Peyer's patch (tissue), 4 donors: ENCODE data around the gene ZDHHC3. TPM values are rescaled to one million over a fixed set of nuclear protein-coding genes. Genes with fewer than 3 reads are reported as not detected.
"Not testable (repeated sequence)": the region's sequence is repeated elsewhere in the genome, so short reads cannot be mapped to it uniquely, and the experiment has no call there.

Source experiments
- DNase-seq, 3 donors: peaks; one replicate each; pipeline ENCODE4 v3.0.0-alpha.2; 2017 to 2019
- H3K27ac ChIP-seq, 4 donors: fragments of 200-600 bp; sonication (generic); one replicate each; pipeline ENCODE4 v1.5.1; 2016 to 2019
- H3K27me3 ChIP-seq, 2 donors: fragments of 200-600 bp; sonication (generic); one replicate each; pipeline ENCODE4 v1.5.1; 2019
- H3K36me3 ChIP-seq, 3 donors: fragments of 200-600 bp; sonication (generic); one replicate each; pipeline ENCODE4 v1.5.1; 2016 to 2019
- H3K4me1 ChIP-seq, 4 donors: fragments of 200-600 bp; sonication (generic); one replicate each; pipeline ENCODE4 v1.5.1; 2016 to 2019
- H3K4me3 ChIP-seq, 4 donors: fragments of 200-600 bp; sonication (generic); 1 replicate in 3 of 4; 2 replicates in 1 of 4; pipeline ENCODE4 v1.5.1; 2016 to 2019; ENCODE audit warnings: mild to moderate bottlenecking in 1 of 4
- H3K9me3 ChIP-seq, 4 donors: fragments of 200-600 bp; sonication (generic); one replicate each; pipeline ENCODE4 v1.5.1; 2016 to 2019; ENCODE audit warnings: mild to moderate bottlenecking in 1 of 4
- CTCF ChIP-seq, 6 experiments: fragments of 450-650 bp in 4 of 6; fragments of 200-600 bp in 2 of 6; sonication (generic) in 1 of 6; IDR thresholded peaks; one replicate each; pipeline ENCODE4 v1.5.1; 2017 to 2019; ENCODE audit warnings: antibody characterized with exemption in 6 of 6, mild to moderate bottlenecking in 3 of 6, moderate library complexity in 1 of 6
- POLR2A ChIP-seq, 2 donors: fragments of 450-650 bp; IDR thresholded peaks; one replicate each; pipeline ENCODE4 v1.5.1; 2017; ENCODE audit warnings: antibody characterized with exemption in 2 of 2, mild to moderate bottlenecking in 2 of 2, moderate library complexity in 2 of 2
- total RNA-seq, 4 donors: library from RNA; depleted of rRNA; stranded (reverse); fragments of >200 nt; gene quantifications; one replicate each; pipeline ENCODE4 v1.1.0, GENCODE V29; 2016

The ZDHHC3 gene
- total RNA-seq, 4 donors from 2014 or later, result 70.1 to 190 (median 152) TPM

- no peaks in the 10 kb centered on the region for H3K9me3 ChIP-seq
- no peaks in the 10 kb centered on the region for H3K4me1 ChIP-seq
- H3K27me3 ChIP-seq, result no peaks in the 10 kb centered on the region
- H3K27ac ChIP-seq, result no peak overlapping the region
- DNase-seq, result no peak
- H3K4me3 ChIP-seq, result no peak overlapping the region
- TF ChIP-seq POLR2A (IDR thresholded peaks at IDR 0.05) (no peak), CTCF (IDR thresholded peaks at IDR 0.05) (no peak)
- H3K36me3 ChIP-seq, result peaks cover 0 to 43% (median 0%) of the 10 kb centered on the region in 3 donors
Observed at GRCh38 chr3:44955917-44956316, 20.1 kb downstream of the ZDHHC3 start.

GRCh38 chr3:44954962-44955361 lies 21.0 kb downstream of the ZDHHC3 start:
- H3K27ac ChIP-seq, result no peak overlapping the region
- no peaks in the 10 kb centered on the region for H3K9me3 ChIP-seq
- no peaks in the 10 kb centered on the region for H3K4me1 ChIP-seq
- no peak overlapping the region for H3K4me3 ChIP-seq
- DNase-seq, result no peak
- no peak for TF ChIP-seq CTCF (IDR thresholded peaks at IDR 0.05)
- no peak for TF ChIP-seq POLR2A (IDR thresholded peaks at IDR 0.05)
- peaks cover 0 to 43% (median 0%) of the 10 kb centered on the region in 3 donors for H3K36me3 ChIP-seq
- no peaks in the 10 kb centered on the region for H3K27me3 ChIP-seq

- Histone ChIP-seq H3K27ac (no peak overlapping the region), H3K4me3 (no peak overlapping the region), H3K36me3 (peaks cover 0 to 42% (median 0%) of the 10 kb centered on the region in 3 donors), H3K27me3 (no peaks in the 10 kb centered on the region), H3K4me1 (no peaks in the 10 kb centered on the region), H3K9me3 (no peaks in the 10 kb centered on the region)
- TF ChIP-seq CTCF (IDR thresholded peaks at IDR 0.05), result no peak
- TF ChIP-seq POLR2A (IDR thresholded peaks at IDR 0.05), result no peak
- no peak for DNase-seq
Observed at GRCh38 chr3:44954304-44954703, 21.7 kb downstream of the ZDHHC3 start.

- TF ChIP-seq CTCF (IDR thresholded peaks at IDR 0.05) (no peak), POLR2A (IDR thresholded peaks at IDR 0.05) (no peak)
- Histone ChIP-seq H3K9me3 (no peaks in the 10 kb centered on the region), H3K27ac (no peak overlapping the region), H3K27me3 (no peaks in the 10 kb centered on the region), H3K36me3 (peaks cover 0 to 26% (median 0%) of the 10 kb centered on the region in 3 donors), H3K4me3 (no peak overlapping the region), H3K4me1 (no peaks in the 10 kb centered on the region)
- DNase-seq, result no peak
Observed at GRCh38 chr3:44952689-44953088, 23.3 kb downstream of the ZDHHC3 start.

GRCh38 chr3:44950275-44950734 lies 25.7 kb downstream of the ZDHHC3 start:
- DNase-seq, result no peak
- no peak overlapping the region for H3K27ac ChIP-seq
- no peaks in the 10 kb centered on the region for H3K27me3 ChIP-seq
- H3K4me1 ChIP-seq, result no peaks in the 10 kb centered on the region
- peaks cover 0 to 20% (median 0%) of the 10 kb centered on the region in 3 donors for H3K36me3 ChIP-seq
- no peak overlapping the region for H3K4me3 ChIP-seq
- no peaks in the 10 kb centered on the region for H3K9me3 ChIP-seq
- no peak for TF ChIP-seq POLR2A (IDR thresholded peaks at IDR 0.05)
- no peak for TF ChIP-seq CTCF (IDR thresholded peaks at IDR 0.05)

- not testable (repeated sequence) for DNase-seq, H3K27ac ChIP-seq, H3K27me3 ChIP-seq, H3K4me1 ChIP-seq, H3K4me3 ChIP-seq, H3K9me3 ChIP-seq
- peaks cover 0 to 24% (median 0%) of the 10 kb centered on the region in 3 donors for H3K36me3 ChIP-seq
Observed at GRCh38 chr3:44949770-44950169, 26.2 kb downstream of the ZDHHC3 start.
